NCI-H2081 (cell line): ENCODE data around the gene NDUFS6.

Experiments used
- DNase-seq, 2 experiments: peaks; one replicate each; lab custom pipeline; 2025; lab: John Stamatoyannopoulos, UW

The NDUFS6 gene

GRCh38 chr5:1801222-1801966 lies at the start of gene NDUFS6:
NDUFS6 (plus strand) TSS chr5:1801407; CDS start chr5:1801418, 11 bp downstream.
- peak; percentile 83 to 90 for DNase-seq

- DNase-seq, result no peak
These were observed 49.1 kb upstream of the NDUFS6 start for GRCh38 chr5:1751864-1752822.

- DNase-seq, result no peak
These were observed 48.3 kb upstream of the NDUFS6 start for GRCh38 chr5:1752881-1753280.

- DNase-seq, result no peak
These were observed 47.7 kb upstream of the NDUFS6 start for GRCh38 chr5:1753490-1753889.

- DNase-seq, result no peak
These were observed 46.5 kb upstream of the NDUFS6 start for GRCh38 chr5:1754531-1755220.

- no peak for DNase-seq
These were observed 45.8 kb upstream of the NDUFS6 start for GRCh38 chr5:1755321-1755949.

- DNase-seq, result no peak
These were observed 44.7 kb upstream of the NDUFS6 start for GRCh38 chr5:1756481-1756880.

- no peak for DNase-seq
These were observed 43.7 kb upstream of the NDUFS6 start for GRCh38 chr5:1757511-1757910.

GRCh38 chr5:1758574-1758973 lies 42.6 kb upstream of the NDUFS6 start:
- no peak for DNase-seq

GRCh38 chr5:1759378-1759970 lies 41.7 kb upstream of the NDUFS6 start:
- DNase-seq, result no peak

GRCh38 chr5:1760231-1760630 lies 41.0 kb upstream of the NDUFS6 start:
- DNase-seq, result no peak

GRCh38 chr5:1760656-1761452 lies 40.4 kb upstream of the NDUFS6 start:
- DNase-seq, result no peak

- no peak for DNase-seq
These were observed 39.8 kb upstream of the NDUFS6 start for GRCh38 chr5:1761453-1761755.

GRCh38 chr5:1762121-1762882 lies 38.9 kb upstream of the NDUFS6 start:
- DNase-seq, result no peak

GRCh38 chr5:1762883-1763547 lies 38.2 kb upstream of the NDUFS6 start:
- no peak for DNase-seq

- DNase-seq, result peak in 1 of 2 experiments; percentile 18
These were observed 37.7 kb upstream of the NDUFS6 start for GRCh38 chr5:1763548-1763911.

GRCh38 chr5:1763960-1764605 lies 37.1 kb upstream of the NDUFS6 start:
- DNase-seq, result no peak

- DNase-seq, result no peak
These were observed 36.6 kb upstream of the NDUFS6 start for GRCh38 chr5:1764606-1764960.
